ENCODE results near the gene VAX1. TPM values are rescaled to one million over a fixed set of nuclear protein-coding genes. Genes with fewer than 3 reads are reported as not detected.

The VAX1 gene
- total RNA-seq, 1 experiment from 2014 or later, result 0.04 TPM

- H3K27ac Mint-ChIP-seq, result no peak overlapping the region
- no peak overlapping the region for H3K4me3 Mint-ChIP-seq
- DNase-seq (ENCODE audit: low spot score), result no peak
- peaks cover 41% of the 10 kb centered on the region for H3K27me3 Mint-ChIP-seq (ENCODE audit: low read depth)
- POLR2A ChIA-PET, result no interaction called here
- ATAC-seq, result no peak
- H3K4me1 Mint-ChIP-seq, result peaks cover 5% of the 10 kb centered on the region
- CTCF ChIA-PET, result no interaction called here
- peaks cover 18% of the 10 kb centered on the region for H3K9me3 Mint-ChIP-seq
- peaks cover 4% of the 10 kb centered on the region for H3K36me3 Mint-ChIP-seq
- TF ChIP-seq, protein P1, sequence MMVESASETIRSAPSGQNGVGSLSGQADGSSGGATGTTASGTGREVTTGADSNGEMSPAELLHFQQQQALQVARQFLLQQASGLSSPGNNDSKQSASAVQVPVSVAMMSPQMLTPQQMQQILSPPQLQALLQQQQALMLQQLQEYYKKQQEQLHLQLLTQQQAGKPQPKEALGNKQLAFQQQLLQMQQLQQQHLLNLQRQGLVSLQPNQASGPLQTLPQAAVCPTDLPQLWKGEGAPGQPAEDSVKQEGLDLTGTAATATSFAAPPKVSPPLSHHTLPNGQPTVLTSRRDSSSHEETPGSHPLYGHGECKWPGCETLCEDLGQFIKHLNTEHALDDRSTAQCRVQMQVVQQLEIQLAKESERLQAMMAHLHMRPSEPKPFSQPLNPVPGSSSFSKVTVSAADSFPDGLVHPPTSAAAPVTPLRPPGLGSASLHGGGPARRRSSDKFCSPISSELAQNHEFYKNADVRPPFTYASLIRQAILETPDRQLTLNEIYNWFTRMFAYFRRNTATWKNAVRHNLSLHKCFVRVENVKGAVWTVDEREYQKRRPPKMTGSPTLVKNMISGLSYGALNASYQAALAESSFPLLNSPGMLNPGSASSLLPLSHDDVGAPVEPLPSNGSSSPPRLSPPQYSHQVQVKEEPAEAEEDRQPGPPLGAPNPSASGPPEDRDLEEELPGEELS (CRISPR knock-in tag; IDR thresholded peaks at IDR 0.05), result no peak
- TF ChIP-seq, protein P2, sequence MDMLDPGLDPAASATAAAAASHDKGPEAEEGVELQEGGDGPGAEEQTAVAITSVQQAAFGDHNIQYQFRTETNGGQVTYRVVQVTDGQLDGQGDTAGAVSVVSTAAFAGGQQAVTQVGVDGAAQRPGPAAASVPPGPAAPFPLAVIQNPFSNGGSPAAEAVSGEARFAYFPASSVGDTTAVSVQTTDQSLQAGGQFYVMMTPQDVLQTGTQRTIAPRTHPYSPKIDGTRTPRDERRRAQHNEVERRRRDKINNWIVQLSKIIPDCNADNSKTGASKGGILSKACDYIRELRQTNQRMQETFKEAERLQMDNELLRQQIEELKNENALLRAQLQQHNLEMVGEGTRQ (CRISPR knock-in tag; IDR thresholded peaks at IDR 0.05), result no peak
- TF ChIP-seq, protein P3, sequence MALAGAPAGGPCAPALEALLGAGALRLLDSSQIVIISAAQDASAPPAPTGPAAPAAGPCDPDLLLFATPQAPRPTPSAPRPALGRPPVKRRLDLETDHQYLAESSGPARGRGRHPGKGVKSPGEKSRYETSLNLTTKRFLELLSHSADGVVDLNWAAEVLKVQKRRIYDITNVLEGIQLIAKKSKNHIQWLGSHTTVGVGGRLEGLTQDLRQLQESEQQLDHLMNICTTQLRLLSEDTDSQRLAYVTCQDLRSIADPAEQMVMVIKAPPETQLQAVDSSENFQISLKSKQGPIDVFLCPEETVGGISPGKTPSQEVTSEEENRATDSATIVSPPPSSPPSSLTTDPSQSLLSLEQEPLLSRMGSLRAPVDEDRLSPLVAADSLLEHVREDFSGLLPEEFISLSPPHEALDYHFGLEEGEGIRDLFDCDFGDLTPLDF (CRISPR knock-in tag; IDR thresholded peaks at IDR 0.05), result no peak
- TF ChIP-seq NR2C2 (CRISPR knock-in tag; IDR thresholded peaks at IDR 0.05), result no peak
- no peak for TF ChIP-seq ZNF138 (CRISPR knock-in tag; conservative IDR thresholded peaks at IDR 0.05)
- no peak for TF ChIP-seq ETV6 (CRISPR knock-in tag; IDR thresholded peaks at IDR 0.05)
- TF ChIP-seq CDX4 (CRISPR knock-in tag; IDR thresholded peaks at IDR 0.05; ENCODE audit: borderline replicate concordance), result no peak
- no peak for TF ChIP-seq KAT7 (CRISPR knock-in tag; IDR thresholded peaks at IDR 0.05; ENCODE audit: borderline replicate concordance)
- no peak for TF ChIP-seq ZNF671 (CRISPR knock-in tag; IDR thresholded peaks at IDR 0.05)
- no peak for TF ChIP-seq USF1 (CRISPR knock-in tag; IDR thresholded peaks at IDR 0.05)
- TF ChIP-seq NR1H2 (CRISPR knock-in tag; IDR thresholded peaks at IDR 0.05), result no peak
- TF ChIP-seq, protein P4, sequence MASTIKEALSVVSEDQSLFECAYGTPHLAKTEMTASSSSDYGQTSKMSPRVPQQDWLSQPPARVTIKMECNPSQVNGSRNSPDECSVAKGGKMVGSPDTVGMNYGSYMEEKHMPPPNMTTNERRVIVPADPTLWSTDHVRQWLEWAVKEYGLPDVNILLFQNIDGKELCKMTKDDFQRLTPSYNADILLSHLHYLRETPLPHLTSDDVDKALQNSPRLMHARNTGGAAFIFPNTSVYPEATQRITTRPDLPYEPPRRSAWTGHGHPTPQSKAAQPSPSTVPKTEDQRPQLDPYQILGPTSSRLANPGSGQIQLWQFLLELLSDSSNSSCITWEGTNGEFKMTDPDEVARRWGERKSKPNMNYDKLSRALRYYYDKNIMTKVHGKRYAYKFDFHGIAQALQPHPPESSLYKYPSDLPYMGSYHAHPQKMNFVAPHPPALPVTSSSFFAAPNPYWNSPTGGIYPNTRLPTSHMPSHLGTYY (CRISPR knock-in tag; IDR thresholded peaks at IDR 0.05), result no peak
- TF ChIP-seq, protein P5, sequence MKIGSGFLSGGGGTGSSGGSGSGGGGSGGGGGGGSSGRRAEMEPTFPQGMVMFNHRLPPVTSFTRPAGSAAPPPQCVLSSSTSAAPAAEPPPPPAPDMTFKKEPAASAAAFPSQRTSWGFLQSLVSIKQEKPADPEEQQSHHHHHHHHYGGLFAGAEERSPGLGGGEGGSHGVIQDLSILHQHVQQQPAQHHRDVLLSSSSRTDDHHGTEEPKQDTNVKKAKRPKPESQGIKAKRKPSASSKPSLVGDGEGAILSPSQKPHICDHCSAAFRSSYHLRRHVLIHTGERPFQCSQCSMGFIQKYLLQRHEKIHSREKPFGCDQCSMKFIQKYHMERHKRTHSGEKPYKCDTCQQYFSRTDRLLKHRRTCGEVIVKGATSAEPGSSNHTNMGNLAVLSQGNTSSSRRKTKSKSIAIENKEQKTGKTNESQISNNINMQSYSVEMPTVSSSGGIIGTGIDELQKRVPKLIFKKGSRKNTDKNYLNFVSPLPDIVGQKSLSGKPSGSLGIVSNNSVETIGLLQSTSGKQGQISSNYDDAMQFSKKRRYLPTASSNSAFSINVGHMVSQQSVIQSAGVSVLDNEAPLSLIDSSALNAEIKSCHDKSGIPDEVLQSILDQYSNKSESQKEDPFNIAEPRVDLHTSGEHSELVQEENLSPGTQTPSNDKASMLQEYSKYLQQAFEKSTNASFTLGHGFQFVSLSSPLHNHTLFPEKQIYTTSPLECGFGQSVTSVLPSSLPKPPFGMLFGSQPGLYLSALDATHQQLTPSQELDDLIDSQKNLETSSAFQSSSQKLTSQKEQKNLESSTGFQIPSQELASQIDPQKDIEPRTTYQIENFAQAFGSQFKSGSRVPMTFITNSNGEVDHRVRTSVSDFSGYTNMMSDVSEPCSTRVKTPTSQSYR (CRISPR knock-in tag; IDR thresholded peaks at IDR 0.05), result no peak
- no peak for TF ChIP-seq SMAD4 (CRISPR knock-in tag; IDR thresholded peaks at IDR 0.05)
- TF ChIP-seq TEAD4 (CRISPR knock-in tag; IDR thresholded peaks at IDR 0.05), result no peak
- TF ChIP-seq CTCF (IDR thresholded peaks at IDR 0.05), result no peak
- no peak for TF ChIP-seq RELA (CRISPR knock-in tag; IDR thresholded peaks at IDR 0.05; ENCODE audit: borderline replicate concordance)
- no peak for TF ChIP-seq AR (CRISPR knock-in tag; IDR thresholded peaks at IDR 0.05)
- TF ChIP-seq ATF6 (CRISPR knock-in tag; IDR thresholded peaks at IDR 0.05), result no peak
Observed at GRCh38 chr10:117184296-117184695, 46.2 kb upstream of the VAX1 start.

Data from WTC11 (cell line).